ENCODE data around the gene ADGRG7. TPM values are rescaled to one million over a fixed set of nuclear protein-coding genes. Genes with fewer than 3 reads are reported as not detected.

ADGRG7 gene, protein sequence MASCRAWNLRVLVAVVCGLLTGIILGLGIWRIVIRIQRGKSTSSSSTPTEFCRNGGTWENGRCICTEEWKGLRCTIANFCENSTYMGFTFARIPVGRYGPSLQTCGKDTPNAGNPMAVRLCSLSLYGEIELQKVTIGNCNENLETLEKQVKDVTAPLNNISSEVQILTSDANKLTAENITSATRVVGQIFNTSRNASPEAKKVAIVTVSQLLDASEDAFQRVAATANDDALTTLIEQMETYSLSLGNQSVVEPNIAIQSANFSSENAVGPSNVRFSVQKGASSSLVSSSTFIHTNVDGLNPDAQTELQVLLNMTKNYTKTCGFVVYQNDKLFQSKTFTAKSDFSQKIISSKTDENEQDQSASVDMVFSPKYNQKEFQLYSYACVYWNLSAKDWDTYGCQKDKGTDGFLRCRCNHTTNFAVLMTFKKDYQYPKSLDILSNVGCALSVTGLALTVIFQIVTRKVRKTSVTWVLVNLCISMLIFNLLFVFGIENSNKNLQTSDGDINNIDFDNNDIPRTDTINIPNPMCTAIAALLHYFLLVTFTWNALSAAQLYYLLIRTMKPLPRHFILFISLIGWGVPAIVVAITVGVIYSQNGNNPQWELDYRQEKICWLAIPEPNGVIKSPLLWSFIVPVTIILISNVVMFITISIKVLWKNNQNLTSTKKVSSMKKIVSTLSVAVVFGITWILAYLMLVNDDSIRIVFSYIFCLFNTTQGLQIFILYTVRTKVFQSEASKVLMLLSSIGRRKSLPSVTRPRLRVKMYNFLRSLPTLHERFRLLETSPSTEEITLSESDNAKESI
- not detected in 2 replicates for total RNA-seq

DNA sequence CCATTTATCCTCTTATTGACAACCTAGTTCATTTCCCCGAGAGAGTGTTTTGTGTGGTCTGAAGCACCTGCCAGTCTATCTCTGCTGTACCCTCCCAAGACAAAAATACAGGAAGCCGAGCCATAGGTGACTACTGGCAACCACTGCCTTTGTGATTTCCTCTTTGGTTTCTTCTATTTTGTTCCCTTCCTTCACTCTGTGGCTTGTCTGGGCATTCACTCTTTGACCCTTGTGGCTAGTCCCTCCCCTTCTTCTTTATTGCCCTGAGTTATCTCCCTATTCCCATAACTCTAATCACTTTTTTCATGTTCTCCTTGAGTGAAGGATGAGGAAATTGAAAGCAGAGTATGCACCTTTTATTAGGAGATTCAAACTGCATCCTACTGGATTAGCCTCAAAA is at the start of gene ADGRG7:
Gene ADGRG7, plus strand, starts transcription at position 297 of the 400 bp plus-strand sequence. CDS start 256 bp downstream, outside the sequence.

DNA sequence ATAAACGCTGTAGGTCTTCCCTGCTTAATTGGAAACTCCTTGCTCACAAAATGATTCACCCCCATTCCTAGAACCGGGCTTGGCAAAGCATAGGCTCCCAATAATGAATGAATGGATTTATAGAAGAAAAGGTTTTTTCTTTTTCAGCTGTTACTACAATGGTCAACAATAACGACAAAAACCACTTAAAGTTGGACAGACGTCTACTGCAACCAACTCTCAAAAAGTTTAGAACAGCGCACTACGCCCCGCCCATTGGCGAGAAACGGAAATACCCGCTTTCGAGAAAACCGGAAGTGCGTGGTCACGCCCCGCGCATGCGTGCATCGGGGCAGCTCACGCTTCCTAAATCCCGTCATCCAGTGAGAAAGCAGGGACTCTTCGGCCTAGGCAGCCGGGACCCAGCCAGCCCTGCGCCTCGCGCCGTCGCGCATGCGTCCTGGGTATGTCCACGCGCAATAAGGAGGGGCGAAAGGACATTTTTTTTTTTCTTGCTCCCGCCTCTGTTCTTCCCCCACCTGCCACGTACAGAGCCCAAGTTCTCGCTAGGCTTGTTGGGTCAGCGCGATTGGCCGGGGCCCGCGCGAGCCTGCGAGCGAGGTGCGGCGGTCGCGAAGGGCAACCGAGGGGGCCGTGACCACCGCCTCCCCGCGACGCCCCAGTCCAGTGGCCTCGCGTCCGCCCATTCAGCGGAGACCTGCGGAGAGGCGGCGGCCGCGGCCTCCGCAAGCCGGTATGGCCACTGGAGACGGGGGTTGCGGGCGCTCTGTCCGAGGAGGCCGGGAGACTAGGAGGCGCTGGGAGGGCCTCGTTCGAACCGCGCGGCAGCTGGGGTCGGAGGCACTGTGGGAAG is 99.8 kb downstream of the ADGRG7 start, which contains the start of gene TFG:
Gene TFG, plus strand, starts transcription at position 506 of the 853 bp plus-strand sequence. CDS start 4,192 bp downstream, outside the sequence.

Small RNAs within 50 kb of the gene (small RNA-seq; reads per million reads assigned to genes)
- gene RF00322 = not detected

Other genes with a start within 250 kb of the ADGRG7 start
- 38.2 and 47.8 TPM in 2 replicates for gene TOMM70, start 208.5 kb upstream of the ADGRG7 start, total RNA-seq
- gene LNP1, start 208.1 kb upstream of the ADGRG7 start, total RNA-seq = 0.98 and 1.6 TPM in 2 replicates
- gene TMEM45A, start 117.0 kb upstream of the ADGRG7 start, total RNA-seq = 4.5 and 7.2 TPM in 2 replicates
- gene TFG, start 99.9 kb downstream of the ADGRG7 start, total RNA-seq = 87.9 and 89.6 TPM in 2 replicates